ENCODE measurements around the gene TNIK.
"Not testable (repeated sequence)": the region's sequence is repeated elsewhere in the genome, so short reads cannot be mapped to it uniquely, and the experiment has no call there.

The TNIK gene

GRCh38 chr3:171306631-171307030, 153.6 kb downstream of the TNIK start:
- DNase-seq: no peak

GRCh38 chr3:171305823-171306222, 154.4 kb downstream of the TNIK start:
- not testable (repeated sequence) for DNase-seq

DNA sequence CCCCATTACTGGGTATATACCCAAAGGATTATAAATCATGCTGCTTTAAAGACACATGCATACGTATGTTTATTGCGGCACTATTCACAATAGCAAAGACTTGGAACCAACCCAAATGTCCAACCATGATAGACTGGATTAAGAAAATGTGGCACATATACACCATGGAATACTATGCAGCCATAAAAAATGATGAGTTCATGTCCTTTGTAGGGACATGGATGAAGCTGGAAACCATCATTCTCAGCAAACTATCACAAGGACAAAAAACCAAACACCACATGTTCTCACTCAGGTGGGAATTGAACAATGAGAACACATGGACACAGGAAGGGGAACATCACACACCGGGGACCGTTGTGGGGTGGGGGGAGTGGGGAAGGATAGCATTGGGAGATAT, 155.7 kb downstream of the TNIK start:
- not testable (repeated sequence) for DNase-seq

GRCh38 chr3:171304017-171304416, 156.2 kb downstream of the TNIK start:
- DNase-seq: not testable (repeated sequence)

GRCh38 chr3:171301998-171302397, 158.2 kb downstream of the TNIK start:
- no peak for DNase-seq

- no peak for DNase-seq
Measured at GRCh38 chr3:171301002-171301401, 159.2 kb downstream of the TNIK start.

DNA sequence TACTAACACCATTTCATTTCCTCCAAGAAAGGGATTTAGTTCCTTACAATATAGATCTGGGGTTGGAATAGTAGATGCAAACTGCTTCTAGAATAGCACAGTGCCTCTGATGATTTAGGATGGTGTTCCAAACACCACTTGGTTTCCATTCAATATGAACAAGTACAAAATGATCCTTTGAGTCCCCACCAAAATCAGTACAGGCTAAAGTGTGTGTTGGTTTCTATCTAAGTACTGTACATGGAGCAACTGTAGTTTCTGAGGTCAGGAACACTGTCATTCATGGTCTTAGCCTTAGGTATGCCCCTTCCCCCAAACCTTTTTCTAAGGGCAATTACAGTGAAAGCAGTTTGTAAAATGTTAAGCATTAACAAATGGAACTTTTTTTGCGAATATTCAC, 162.3 kb downstream of the TNIK start:
- no peak for DNase-seq

DNA sequence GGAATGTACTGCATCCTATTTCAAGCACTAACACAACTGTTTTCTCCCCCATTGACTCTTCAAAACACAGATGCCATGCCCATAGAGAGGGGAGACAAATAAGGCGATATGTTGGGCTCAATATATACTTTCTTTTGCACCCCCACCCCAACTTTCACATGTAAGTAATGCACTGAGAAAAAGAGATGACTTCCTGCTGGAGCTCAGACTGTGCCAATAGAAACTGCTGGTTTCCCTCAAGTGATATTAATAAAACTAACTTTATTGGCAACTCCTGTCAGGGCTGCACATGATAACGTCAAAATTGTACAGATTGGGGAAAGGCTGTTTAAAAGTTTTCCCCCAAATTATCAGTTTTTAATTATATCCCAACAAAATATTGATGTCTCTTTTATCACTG, 163.0 kb downstream of the TNIK start:
- DNase-seq: no peak

DNA sequence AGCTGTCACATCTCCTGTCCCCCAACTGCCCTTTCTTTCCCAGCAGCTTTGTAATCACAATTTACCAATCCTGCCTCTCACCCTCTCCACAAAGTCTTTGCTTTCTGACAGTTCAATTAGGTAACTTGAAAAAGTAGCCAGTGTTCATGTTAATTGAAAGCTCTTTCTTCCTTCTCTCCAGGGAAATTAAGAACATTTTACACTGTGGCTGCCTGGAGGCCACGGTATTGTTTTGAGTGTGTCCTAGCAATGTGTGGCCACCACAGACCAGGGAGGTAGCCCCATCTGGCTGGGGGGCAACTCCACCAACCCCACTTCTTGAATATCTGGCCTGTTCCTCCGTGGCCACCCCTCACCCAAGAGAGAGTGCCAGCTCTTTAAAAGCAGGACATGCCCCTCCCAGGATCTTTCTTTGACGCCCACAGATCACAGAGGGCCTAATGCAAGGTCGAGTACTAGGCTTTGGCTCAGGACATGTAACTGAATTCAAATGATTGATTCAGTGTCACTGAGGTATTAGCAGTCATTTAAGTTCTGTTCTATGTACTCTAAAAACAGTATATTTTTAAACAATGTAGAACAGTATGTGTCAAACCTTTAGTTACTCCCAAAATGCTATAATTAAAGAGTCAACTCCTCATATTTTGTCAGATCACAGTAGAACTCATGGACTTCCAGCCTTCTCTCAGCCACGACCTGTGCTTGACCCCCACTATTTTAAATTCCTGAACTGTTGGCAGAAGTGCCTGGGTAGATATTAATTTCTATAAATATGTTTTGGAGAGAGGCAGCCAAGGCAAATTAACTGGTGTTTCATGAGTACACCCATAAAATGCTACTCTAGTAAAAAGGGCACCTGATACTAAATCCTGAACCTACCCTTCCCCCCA, 164.5 kb downstream of the TNIK start:
- DNase-seq: no peak

DNA sequence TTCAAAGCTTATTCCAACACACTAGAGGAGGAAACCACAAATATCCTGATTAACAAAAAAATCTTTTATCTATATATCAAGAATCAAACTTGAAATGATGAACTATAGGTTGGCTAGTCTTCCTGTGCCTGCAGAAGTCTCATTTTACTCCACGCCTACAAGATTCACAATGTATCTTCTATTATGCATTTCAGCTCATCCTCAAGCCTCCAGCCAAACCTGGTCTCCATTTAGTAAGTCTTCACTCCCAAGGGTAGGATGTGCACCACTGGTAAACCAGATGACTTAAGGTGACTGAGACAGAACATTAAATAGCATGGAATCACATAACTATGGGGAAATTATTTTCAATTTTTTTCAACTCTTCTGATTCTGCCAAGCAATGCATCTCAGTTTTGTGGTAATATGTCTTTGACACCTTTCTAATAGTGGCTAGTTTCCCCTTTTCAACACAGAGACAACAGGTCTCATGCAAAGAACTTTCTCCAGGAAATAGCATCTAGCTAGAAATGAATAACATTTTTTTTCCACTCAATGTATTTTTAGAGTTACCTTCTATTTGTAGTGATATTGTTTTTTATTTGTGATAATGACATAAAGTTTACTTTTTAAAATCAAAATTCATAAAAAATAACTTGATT, 166.9 kb downstream of the TNIK start:
- no peak for DNase-seq

- no peak for DNase-seq
Measured at GRCh38 chr3:171290680-171291079, 169.5 kb downstream of the TNIK start.

DNA sequence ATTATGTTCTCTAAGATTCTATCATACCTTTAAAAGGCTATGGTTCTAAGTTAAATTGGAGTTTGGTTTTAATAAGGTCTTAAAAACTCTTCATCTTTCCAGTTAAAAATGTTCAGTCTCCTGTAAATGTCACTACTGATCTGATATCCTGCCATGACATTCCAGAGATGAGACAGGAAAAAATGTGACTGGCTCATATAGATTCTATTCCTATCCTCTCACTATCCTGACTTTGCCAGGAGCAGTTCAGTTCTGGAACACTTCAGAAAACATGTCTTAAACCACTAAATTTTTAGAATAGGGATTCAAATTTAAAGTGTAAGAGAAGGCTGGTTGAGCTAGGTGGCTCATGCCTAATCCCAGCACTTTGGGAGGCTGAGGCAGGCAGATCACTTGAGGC, 170.9 kb downstream of the TNIK start:
- DNase-seq: no peak

DNA sequence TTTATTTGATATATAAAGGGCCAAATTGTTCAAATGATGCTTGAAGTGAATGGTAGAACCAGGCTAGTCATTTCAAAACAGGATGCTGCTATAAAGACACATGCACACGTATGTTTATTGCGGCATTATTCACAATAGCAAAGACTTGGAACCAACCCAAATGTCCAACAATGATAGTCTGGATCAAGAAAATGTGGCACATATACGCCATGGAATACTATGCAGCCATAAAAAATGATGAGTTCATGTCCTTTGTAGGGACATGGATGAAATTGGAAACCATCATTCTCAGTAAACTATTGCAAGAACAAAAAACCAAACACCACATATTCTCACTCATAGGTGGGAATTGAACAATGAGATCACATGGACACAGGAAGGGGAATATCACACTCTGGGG, 172.4 kb downstream of the TNIK start:
- DNase-seq: not testable (repeated sequence)

GRCh38 chr3:171286580-171287249, 173.5 kb downstream of the TNIK start:
- DNase-seq: no peak

GRCh38 chr3:171285287-171285686, 174.9 kb downstream of the TNIK start:
- no peak for DNase-seq

- no peak for DNase-seq
Measured at GRCh38 chr3:171284308-171285075, 175.7 kb downstream of the TNIK start.

DNA sequence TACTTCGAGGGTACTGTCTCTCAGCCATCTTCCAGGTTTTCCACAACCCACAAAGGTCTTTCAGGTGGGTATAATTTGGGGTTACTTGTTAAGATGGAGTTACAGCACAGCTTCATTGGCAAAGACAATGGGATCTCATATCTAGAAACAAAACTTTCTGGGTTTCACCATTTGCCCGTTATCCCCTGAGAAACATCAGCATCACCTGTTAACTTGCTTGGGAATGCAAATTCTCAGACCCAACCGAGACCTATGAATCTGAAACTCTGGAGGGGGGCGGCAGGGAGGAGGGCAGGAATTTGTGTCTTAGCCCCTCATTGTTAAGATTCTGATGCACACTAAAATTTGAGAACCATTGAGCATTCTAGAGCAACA, 176.4 kb downstream of the TNIK start:
- DNase-seq: no peak

DNA sequence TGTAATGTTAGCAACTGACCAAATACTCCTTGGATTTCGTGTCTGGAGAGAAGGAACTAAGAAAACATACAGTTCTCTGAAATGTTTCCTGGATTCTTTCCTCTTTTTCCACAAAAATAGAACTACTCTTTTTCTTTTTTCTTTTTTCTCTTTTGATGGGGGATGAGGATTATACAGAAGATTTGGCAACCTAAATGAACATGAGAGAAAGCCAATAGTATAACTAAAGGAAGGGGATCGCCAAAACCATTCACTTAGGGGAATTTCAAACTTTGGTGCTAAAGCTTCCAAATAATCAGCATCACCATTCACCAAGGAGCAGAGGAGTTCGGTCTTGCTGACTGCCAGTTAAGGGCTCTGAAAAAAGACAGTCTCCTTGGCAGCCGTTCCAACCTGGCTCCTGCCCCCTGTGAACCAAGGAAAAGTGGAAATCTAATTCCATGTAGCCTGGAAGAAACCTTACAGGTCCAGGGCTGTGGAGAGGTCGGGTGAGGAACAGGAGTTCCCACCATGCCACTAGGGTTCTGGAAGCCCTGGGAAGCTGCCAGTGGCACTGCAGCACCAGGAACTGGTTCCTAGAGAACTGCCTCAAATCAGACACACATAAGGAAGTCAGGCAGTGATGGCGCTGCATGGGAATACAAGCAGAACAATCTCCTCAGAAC, 176.9 kb downstream of the TNIK start:
- no peak for DNase-seq

DNA sequence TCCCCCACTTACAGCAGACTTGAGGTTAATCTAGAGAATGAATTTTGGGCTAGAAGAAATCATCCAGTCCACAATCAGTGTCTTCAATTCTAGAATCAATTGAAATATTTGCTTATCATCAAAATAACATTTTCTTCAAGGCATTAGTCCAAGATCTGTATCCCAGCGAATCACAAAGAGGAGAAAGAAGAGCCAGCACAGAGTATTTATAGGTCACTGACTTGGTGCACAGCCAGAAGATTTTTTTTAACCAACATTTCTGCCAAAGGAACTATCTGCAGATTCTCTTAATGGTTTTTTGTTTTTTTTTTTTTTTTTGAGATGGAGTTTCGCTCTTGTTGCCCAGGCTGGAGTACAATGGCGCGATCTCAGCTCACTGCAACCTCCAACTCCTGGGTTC, 178.2 kb downstream of the TNIK start:
- no peak for DNase-seq

GRCh38 chr3:171281256-171281992, 178.8 kb downstream of the TNIK start:
- no peak for DNase-seq

GRCh38 chr3:171279972-171280371, 180.2 kb downstream of the TNIK start:
- no peak for DNase-seq

DNA sequence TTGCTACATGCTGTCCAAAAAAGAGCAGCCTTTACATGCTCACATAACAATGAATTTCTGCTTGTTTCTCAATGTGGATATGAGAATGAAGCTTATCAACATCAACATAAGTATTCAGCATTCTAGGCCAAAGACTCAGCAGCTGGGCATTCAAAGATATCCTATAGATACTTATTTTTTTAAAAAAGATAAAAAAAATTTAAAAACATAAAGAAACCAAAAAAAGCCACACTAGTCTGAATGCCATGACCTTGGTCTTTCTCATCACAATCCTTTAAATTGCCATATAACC, 182.0 kb downstream of the TNIK start:
- no peak for DNase-seq
